ENCODE measurements around the gene MERTK. TPM values are rescaled to one million over a fixed set of nuclear protein-coding genes. Genes with fewer than 3 reads are reported as not detected.
"Not testable (repeated sequence)": the region's sequence is repeated elsewhere in the genome, so short reads cannot be mapped to it uniquely, and the experiment has no call there.

MERTK gene
- polyA plus RNA-seq, 1 of the 3 experiments (the other 2 are of a cell fraction) = 9.6 TPM

DNA sequence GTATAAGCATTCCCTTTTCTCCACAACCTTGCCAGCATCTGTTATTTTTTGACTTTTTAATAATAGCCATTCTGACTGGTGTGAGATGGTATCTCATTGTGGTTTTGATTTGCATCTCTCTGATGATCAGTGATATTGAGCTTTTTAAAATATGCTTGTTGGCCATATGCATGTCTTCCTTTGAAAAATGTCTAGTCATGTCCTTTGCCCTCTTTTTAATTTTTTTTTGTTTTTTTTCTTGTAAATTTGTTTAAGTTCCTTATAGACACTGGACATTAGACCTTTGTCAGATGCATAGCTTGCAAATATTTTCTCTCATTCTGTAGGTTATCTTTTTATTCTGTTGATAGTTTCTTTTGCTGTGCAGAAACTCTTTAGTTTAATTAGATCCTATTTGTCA is 171.4 kb downstream of the MERTK start:
- H4K20me1 ChIP-seq (ENCODE audit: insufficient read depth); H3K9me2 ChIP-seq; H3K27ac ChIP-seq (ENCODE audit: low read depth in 2 of 2, low read length in 1 of 2); H3K9ac ChIP-seq; H3K4me2 ChIP-seq; H2AFZ ChIP-seq (ENCODE audit: low read depth); H3K27me3 ChIP-seq (ENCODE audit: insufficient read depth); H3K4me3 ChIP-seq (ENCODE audit: low read depth in 2 of 2, low read length in 1 of 2); H3K9me3 ChIP-seq; DNase-seq; POLR2A ChIA-PET: not testable (repeated sequence)
- peaks cover 0 to 71% of the 10 kb centered on the region in 2 experiments for H3K36me3 ChIP-seq (replicated peaks in 1 of 2; ENCODE audit: control insufficient read depth in 1 of 2, insufficient read depth in 2 of 2, low read length in 1 of 2)
- H3K79me2 ChIP-seq (ENCODE audit: insufficient read depth) = peaks cover 69% of the 10 kb centered on the region
- CTCF ChIA-PET = interaction anchor here (0.6 to 1.2 kb wide), 2 partner anchors 57 to 371 kb away, joined by 3 to 5 read pairs; no protein-coding TSS in a partner anchor
- H3F3A ChIP-seq (replicated peaks; ENCODE audit: insufficient read depth) = peaks cover 19% of the 10 kb centered on the region
- peaks cover 0 to 15% of the 10 kb centered on the region in 2 experiments; a peak in 1 of 4 replicates for H3K4me1 ChIP-seq (ENCODE audit: control insufficient read depth in 1 of 2, insufficient read depth in 2 of 2, low read depth in 1 of 2, low read length in 1 of 2)

DNA sequence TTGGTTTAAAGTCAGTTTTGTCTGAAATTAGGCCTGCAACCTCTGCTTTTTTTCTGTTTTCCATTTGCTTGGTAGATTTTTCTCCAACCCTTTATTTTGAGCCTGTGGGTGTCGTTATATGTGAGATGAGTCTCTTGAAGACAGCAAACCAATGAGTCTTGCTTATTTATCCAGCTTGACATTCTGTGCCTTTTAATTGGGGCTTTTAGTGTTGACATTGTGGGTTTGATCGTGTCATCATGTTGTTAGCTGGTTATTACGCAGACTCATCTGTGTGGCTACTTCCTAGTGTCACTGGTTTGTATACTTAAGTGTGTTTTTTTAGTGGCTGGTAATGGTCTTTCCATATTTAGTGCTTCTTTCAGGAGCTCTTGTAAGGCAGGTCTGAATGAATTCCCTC is 175.5 kb downstream of the MERTK start:
- TF ChIP-seq TEAD4 (IDR thresholded peaks at IDR 0.05; ENCODE audit: borderline replicate concordance, insufficient read depth) (no peak), FOSL2 (IDR thresholded peaks at IDR 0.05; ENCODE audit: borderline replicate concordance, low read depth) (no peak), RXRA (IDR thresholded peaks at IDR 0.05; ENCODE audit: borderline replicate concordance, low read depth) (no peak), GATA2 (CRISPR knock-in tag; IDR thresholded peaks at IDR 0.05) (no peak), EP300 (IDR thresholded peaks at IDR 0.05; ENCODE audit: borderline replicate concordance in 1 of 2, low read depth in 1 of 2, low read length in 1 of 2) (no peak)
- H3K9ac ChIP-seq = no peak overlapping the region
- no peak overlapping the region for H2AFZ ChIP-seq (ENCODE audit: low read depth)
- H3K79me2 ChIP-seq (ENCODE audit: insufficient read depth) = peaks cover 60% of the 10 kb centered on the region
- no peaks in the 10 kb centered on the region for H3K9me2 ChIP-seq
- H3K36me3 ChIP-seq (replicated peaks in 1 of 2; ENCODE audit: control insufficient read depth in 1 of 2, insufficient read depth in 2 of 2, low read length in 1 of 2) = peaks cover 3 to 70% of the 10 kb centered on the region in 2 experiments
- CTCF ChIA-PET = no interaction called here
- H3K9me3 ChIP-seq = no peaks in the 10 kb centered on the region
- no peak for DNase-seq
- no peak overlapping the region for H3K4me2 ChIP-seq
- 97% methylated on average over 3 of the region's 3 CpGs for WGBS (ENCODE audit: low lambda C conversion rate)
- H3K4me1 ChIP-seq (ENCODE audit: control insufficient read depth in 1 of 2, insufficient read depth in 2 of 2, low read depth in 1 of 2, low read length in 1 of 2) = peaks cover 0 to 16% of the 10 kb centered on the region in 2 experiments; a peak in 1 of 4 replicates
- no peaks in the 10 kb centered on the region; the same call in 1 of the 2 replicates for H4K20me1 ChIP-seq (ENCODE audit: insufficient read depth)
- no peak overlapping the region for H3K27ac ChIP-seq (ENCODE audit: low read depth in 2 of 2, low read length in 1 of 2)
- no peak overlapping the region for H3K4me3 ChIP-seq (ENCODE audit: low read depth in 2 of 2, low read length in 1 of 2)
- H3K27me3 ChIP-seq (ENCODE audit: insufficient read depth) = no peaks in the 10 kb centered on the region
- POLR2A ChIA-PET = no interaction called here
- H3F3A ChIP-seq (replicated peaks; ENCODE audit: insufficient read depth) = peaks cover 17% of the 10 kb centered on the region

DNA sequence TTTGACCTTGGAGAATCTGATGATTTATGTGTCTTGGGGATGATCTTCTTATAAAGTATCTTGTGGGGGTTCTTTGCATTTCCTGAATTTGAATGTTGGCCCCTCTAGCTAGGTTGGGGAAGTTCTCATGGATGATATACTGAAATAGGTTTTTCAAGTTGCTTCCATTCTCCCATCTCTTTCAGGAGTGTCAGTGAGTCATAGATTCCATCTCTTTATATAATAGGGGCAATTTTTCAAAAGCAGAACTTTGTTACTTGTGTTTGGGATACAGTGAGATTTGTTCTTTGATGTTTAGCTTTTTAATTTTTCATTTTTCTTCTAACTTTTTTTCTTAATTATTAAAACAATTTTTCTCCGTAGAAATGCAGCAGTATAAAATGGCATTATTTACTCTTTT is 176.1 kb downstream of the MERTK start:
- Histone ChIP-seq H3F3A (replicated peaks; ENCODE audit: insufficient read depth) (peaks cover 13% of the 10 kb centered on the region), H3K4me3 (ENCODE audit: low read depth in 2 of 2, low read length in 1 of 2) (no peak overlapping the region), H3K9me3 (no peaks in the 10 kb centered on the region), H3K27me3 (ENCODE audit: insufficient read depth) (no peaks in the 10 kb centered on the region), H3K4me2 (no peak overlapping the region), H4K20me1 (ENCODE audit: insufficient read depth) (no peaks in the 10 kb centered on the region; the same call in 1 of the 2 replicates), H3K9me2 (no peaks in the 10 kb centered on the region), H3K36me3 (replicated peaks in 1 of 2; ENCODE audit: control insufficient read depth in 1 of 2, insufficient read depth in 2 of 2, low read length in 1 of 2) (peaks cover 3 to 72% of the 10 kb centered on the region in 2 experiments), H3K4me1 (ENCODE audit: control insufficient read depth in 1 of 2, insufficient read depth in 2 of 2, low read depth in 1 of 2, low read length in 1 of 2) (peaks cover 0 to 16% of the 10 kb centered on the region in 2 experiments; a peak in 1 of 4 replicates), H2AFZ (ENCODE audit: low read depth) (no peak overlapping the region), H3K79me2 (ENCODE audit: insufficient read depth) (peaks cover 62% of the 10 kb centered on the region), H3K27ac (ENCODE audit: low read depth in 2 of 2, low read length in 1 of 2) (no peak overlapping the region), H3K9ac (no peak overlapping the region)
- no peak for DNase-seq
- TF ChIP-seq, protein P1, sequence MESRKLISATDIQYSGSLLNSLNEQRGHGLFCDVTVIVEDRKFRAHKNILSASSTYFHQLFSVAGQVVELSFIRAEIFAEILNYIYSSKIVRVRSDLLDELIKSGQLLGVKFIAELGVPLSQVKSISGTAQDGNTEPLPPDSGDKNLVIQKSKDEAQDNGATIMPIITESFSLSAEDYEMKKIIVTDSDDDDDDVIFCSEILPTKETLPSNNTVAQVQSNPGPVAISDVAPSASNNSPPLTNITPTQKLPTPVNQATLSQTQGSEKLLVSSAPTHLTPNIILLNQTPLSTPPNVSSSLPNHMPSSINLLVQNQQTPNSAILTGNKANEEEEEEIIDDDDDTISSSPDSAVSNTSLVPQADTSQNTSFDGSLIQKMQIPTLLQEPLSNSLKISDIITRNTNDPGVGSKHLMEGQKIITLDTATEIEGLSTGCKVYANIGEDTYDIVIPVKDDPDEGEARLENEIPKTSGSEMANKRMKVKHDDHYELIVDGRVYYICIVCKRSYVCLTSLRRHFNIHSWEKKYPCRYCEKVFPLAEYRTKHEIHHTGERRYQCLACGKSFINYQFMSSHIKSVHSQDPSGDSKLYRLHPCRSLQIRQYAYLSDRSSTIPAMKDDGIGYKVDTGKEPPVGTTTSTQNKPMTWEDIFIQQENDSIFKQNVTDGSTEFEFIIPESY (IDR thresholded peaks at IDR 0.05; ENCODE audit: borderline replicate concordance, low read depth) = no peak
- TF ChIP-seq CHD2 (IDR thresholded peaks at IDR 0.05; ENCODE audit: low read length, partially characterized antibody) (no peak), SIN3A (IDR thresholded peaks at IDR 0.05; ENCODE audit: borderline replicate concordance, low read depth, low read length) (no peak), TCF12 (IDR thresholded peaks at IDR 0.05) (no peak), MXI1 (IDR thresholded peaks at IDR 0.05; ENCODE audit: low read depth, low read length) (no peak), RFX5 (IDR thresholded peaks at IDR 0.05; ENCODE audit: low read length) (no peak), ELF1 (IDR thresholded peaks at IDR 0.05) (no peak), TAF1 (IDR thresholded peaks at IDR 0.05; ENCODE audit: borderline replicate concordance, low read depth, low read length) (no peak), NRF1 (IDR thresholded peaks at IDR 0.05; ENCODE audit: low read depth, low read length) (no peak), RAD21 (IDR thresholded peaks at IDR 0.05; ENCODE audit: low read length) (no peak), RXRA (IDR thresholded peaks at IDR 0.05; ENCODE audit: borderline replicate concordance, low read depth) (no peak), GABPA (IDR thresholded peaks at IDR 0.05; ENCODE audit: low read depth) (no peak), RCOR1 (IDR thresholded peaks at IDR 0.05; ENCODE audit: low read length) (no peak)
- TF ChIP-seq, protein P2, sequence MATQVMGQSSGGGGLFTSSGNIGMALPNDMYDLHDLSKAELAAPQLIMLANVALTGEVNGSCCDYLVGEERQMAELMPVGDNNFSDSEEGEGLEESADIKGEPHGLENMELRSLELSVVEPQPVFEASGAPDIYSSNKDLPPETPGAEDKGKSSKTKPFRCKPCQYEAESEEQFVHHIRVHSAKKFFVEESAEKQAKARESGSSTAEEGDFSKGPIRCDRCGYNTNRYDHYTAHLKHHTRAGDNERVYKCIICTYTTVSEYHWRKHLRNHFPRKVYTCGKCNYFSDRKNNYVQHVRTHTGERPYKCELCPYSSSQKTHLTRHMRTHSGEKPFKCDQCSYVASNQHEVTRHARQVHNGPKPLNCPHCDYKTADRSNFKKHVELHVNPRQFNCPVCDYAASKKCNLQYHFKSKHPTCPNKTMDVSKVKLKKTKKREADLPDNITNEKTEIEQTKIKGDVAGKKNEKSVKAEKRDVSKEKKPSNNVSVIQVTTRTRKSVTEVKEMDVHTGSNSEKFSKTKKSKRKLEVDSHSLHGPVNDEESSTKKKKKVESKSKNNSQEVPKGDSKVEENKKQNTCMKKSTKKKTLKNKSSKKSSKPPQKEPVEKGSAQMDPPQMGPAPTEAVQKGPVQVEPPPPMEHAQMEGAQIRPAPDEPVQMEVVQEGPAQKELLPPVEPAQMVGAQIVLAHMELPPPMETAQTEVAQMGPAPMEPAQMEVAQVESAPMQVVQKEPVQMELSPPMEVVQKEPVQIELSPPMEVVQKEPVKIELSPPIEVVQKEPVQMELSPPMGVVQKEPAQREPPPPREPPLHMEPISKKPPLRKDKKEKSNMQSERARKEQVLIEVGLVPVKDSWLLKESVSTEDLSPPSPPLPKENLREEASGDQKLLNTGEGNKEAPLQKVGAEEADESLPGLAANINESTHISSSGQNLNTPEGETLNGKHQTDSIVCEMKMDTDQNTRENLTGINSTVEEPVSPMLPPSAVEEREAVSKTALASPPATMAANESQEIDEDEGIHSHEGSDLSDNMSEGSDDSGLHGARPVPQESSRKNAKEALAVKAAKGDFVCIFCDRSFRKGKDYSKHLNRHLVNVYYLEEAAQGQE (IDR thresholded peaks at IDR 0.05; ENCODE audit: low read depth, low read length) = no peak
- 95% methylated on average over 1 of the region's 1 CpG for WGBS (ENCODE audit: low lambda C conversion rate)
- ChIA-PET POLR2A (no interaction called here), CTCF (interaction anchor here (1.5 kb wide), 1 partner anchor 187 kb away, joined by 4 read pairs; no protein-coding TSS in a partner anchor)

Data from SK-N-SH (cell line).